DND-41 (cell line): ENCODE data around the gene FOLR2.

ENCODE experiments used
- ATAC-seq: fragments of 200-7000 bp; cut with Tn5 transposase; 3 replicates; pipeline ENCODE4 v1.9.1; 2021; ENCODE audit warnings: low read depth; ENCODE audit not compliant: insufficient read depth
- DNase-seq: peaks from one replicate; pipeline ENCODE4 v3.0.0-alpha.2; 2020
- H2AFZ ChIP-seq: 2 replicates; pipeline ENCODE4 v1.6.0; 2012; ENCODE audit warnings: low read depth, low read length
- H3K27ac ChIP-seq: 2 replicates; pipeline ENCODE4 v1.5.1; 2012; ENCODE audit warnings: low read length, inconsistent platforms
- H3K27me3 ChIP-seq: fragments of 200-600 bp; sonication (generic); 2 replicates; pipeline ENCODE4 v1.6.0; 2012; ENCODE audit warnings: low read length, mild to moderate bottlenecking, inconsistent platforms; ENCODE audit not compliant: insufficient read depth, poor library complexity
- H3K36me3 ChIP-seq: 2 replicates; pipeline ENCODE4 v1.5.1; 2012; ENCODE audit warnings: low read length, inconsistent platforms; ENCODE audit not compliant: insufficient read depth
- H3K4me1 ChIP-seq: 2 replicates; pipeline ENCODE4 v1.5.1; 2012; ENCODE audit warnings: mild to moderate bottlenecking, low read length; ENCODE audit not compliant: insufficient read depth
- H3K4me2 ChIP-seq: 2 replicates; pipeline ENCODE4 v1.6.0; 2012; ENCODE audit warnings: mild to moderate bottlenecking, moderate library complexity, low read length, inconsistent platforms; ENCODE audit not compliant: insufficient read depth
- H3K4me3 ChIP-seq, 2 experiments: fragments of 200-600 bp in 1 of 2; shearing (Covaris generic) in 1 of 2; 2 replicates each; pipeline ENCODE4 v1.5.1; 2012 to 2016; ENCODE audit warnings: inconsistent platforms in 2 of 2, low read length in 2 of 2, mild to moderate bottlenecking in 2 of 2, low read depth in 1 of 2, moderate library complexity in 1 of 2
- H3K79me2 ChIP-seq: 2 replicates; pipeline ENCODE4 v1.6.0; 2012; ENCODE audit warnings: low read length, inconsistent platforms; ENCODE audit not compliant: insufficient read depth
- H3K9ac ChIP-seq: 2 replicates; pipeline ENCODE4 v1.6.0; 2012; ENCODE audit warnings: low read depth, mild to moderate bottlenecking, inconsistent platforms, low read length, moderate library complexity
- H3K9me3 ChIP-seq: 2 replicates; pipeline ENCODE4 v1.5.1; 2012; ENCODE audit warnings: low read length, moderate library complexity, mild to moderate bottlenecking, inconsistent platforms; ENCODE audit not compliant: insufficient read depth, severe bottlenecking
- H4K20me1 ChIP-seq: 2 replicates; pipeline ENCODE4 v1.6.0; 2012; ENCODE audit warnings: low read length; ENCODE audit not compliant: insufficient read depth
- CTCF ChIP-seq: IDR thresholded peaks from 2 replicates; pipeline ENCODE4 v1.5.1; 2012; ENCODE audit warnings: borderline replicate concordance, low read length, moderate library complexity, mild to moderate bottlenecking; ENCODE audit not compliant: poor library complexity, severe bottlenecking; ENCODE audit errors: extremely low read depth
- EZH2 ChIP-seq: IDR thresholded peaks from 3 replicates; pipeline ENCODE4 v1.6.1; 2012; ENCODE audit warnings: borderline replicate concordance, low read depth, mild to moderate bottlenecking, moderate library complexity, low read length, inconsistent platforms; ENCODE audit not compliant: severe bottlenecking

FOLR2 gene

GRCh38 chr11:72228229-72228843 lies 11.7 kb downstream of the FOLR2 start:
- Histone ChIP-seq H3K36me3 (peaks cover 70% of the 10 kb centered on the region), H4K20me1 (peaks cover 27% of the 10 kb centered on the region), H3K27ac (no peak overlapping the region), H3K4me1 (peaks cover 20% of the 10 kb centered on the region), H3K4me3 (no peak overlapping the region), H3K79me2 (peaks cover 38% of the 10 kb centered on the region), H3K27me3 (no peaks in the 10 kb centered on the region), H3K9ac (no peak overlapping the region), H3K9me3 (no peaks in the 10 kb centered on the region), H2AFZ (no peak overlapping the region), H3K4me2 (no peak overlapping the region)
- ATAC-seq (no peak), DNase-seq (no peak)
- no peak for TF ChIP-seq EZH2

GRCh38 chr11:72228844-72229231 lies 12.2 kb downstream of the FOLR2 start:
- Histone ChIP-seq H3K9ac (no peak overlapping the region), H3K9me3 (no peaks in the 10 kb centered on the region), H3K36me3 (peaks cover 75% of the 10 kb centered on the region), H3K27ac (no peak overlapping the region), H3K27me3 (no peaks in the 10 kb centered on the region), H3K4me2 (no peak overlapping the region), H2AFZ (no peak overlapping the region), H3K79me2 (peaks cover 36% of the 10 kb centered on the region), H3K4me1 (peaks cover 20% of the 10 kb centered on the region), H3K4me3 (no peak overlapping the region), H4K20me1 (peaks cover 27% of the 10 kb centered on the region)
- ATAC-seq = no peak
- TF ChIP-seq EZH2 = no peak
- no peak for TF ChIP-seq CTCF
- DNase-seq = no peak

- H3K27me3 ChIP-seq = no peaks in the 10 kb centered on the region
- H3K4me1 ChIP-seq = peaks cover 20% of the 10 kb centered on the region
- H3K27ac ChIP-seq = no peak overlapping the region
- H3K36me3 ChIP-seq = peaks cover 81% of the 10 kb centered on the region
- no peak overlapping the region for H3K4me3 ChIP-seq
- no peak overlapping the region for H3K4me2 ChIP-seq
- ATAC-seq (no peak), DNase-seq (no peak)
- H3K9ac ChIP-seq = no peak overlapping the region
- H3K79me2 ChIP-seq = peaks cover 31% of the 10 kb centered on the region
- H3K9me3 ChIP-seq = no peaks in the 10 kb centered on the region
- H4K20me1 ChIP-seq = peaks cover 27% of the 10 kb centered on the region
- TF ChIP-seq CTCF (no peak), EZH2 (no peak)
- no peak overlapping the region for H2AFZ ChIP-seq
Measured at GRCh38 chr11:72229336-72229924, 12.8 kb downstream of the FOLR2 start.

- peaks cover 23% of the 10 kb centered on the region for H3K79me2 ChIP-seq
- H3K27me3 ChIP-seq = no peaks in the 10 kb centered on the region
- H3K9ac ChIP-seq = no peak overlapping the region
- no peak overlapping the region for H3K4me2 ChIP-seq
- H3K4me1 ChIP-seq = peaks cover 19% of the 10 kb centered on the region
- peaks cover 30% of the 10 kb centered on the region for H4K20me1 ChIP-seq
- H2AFZ ChIP-seq = no peak overlapping the region
- H3K36me3 ChIP-seq = peaks cover 89% of the 10 kb centered on the region
- no peak overlapping the region for H3K4me3 ChIP-seq
- DNase-seq (no peak), ATAC-seq (no peak)
- H3K9me3 ChIP-seq = no peaks in the 10 kb centered on the region
- TF ChIP-seq CTCF = no peak
- no peak overlapping the region for H3K27ac ChIP-seq
Measured at GRCh38 chr11:72229925-72230763, 13.6 kb downstream of the FOLR2 start.
